HepG2 (cell line): ENCODE data around the gene RNASE8. TPM values are rescaled to one million over a fixed set of nuclear protein-coding genes. Genes with fewer than 3 reads are reported as not detected.

Experiments
- ARNT2 ChIP-seq: sonication (generic); formaldehyde crosslinking; IDR thresholded peaks from 2 replicates; pipeline ENCODE4 v1.8.0; 2022; ENCODE audit warnings: mild to moderate bottlenecking, low read depth, missing genetic modification reagents, moderate library complexity
- CBFB ChIP-seq: sonication (generic); formaldehyde crosslinking; IDR thresholded peaks from 2 replicates; pipeline ENCODE4 v1.4.0; 2020; ENCODE audit warnings: missing genetic modification reagents
- KDM5A ChIP-seq: fragments of 200-600 bp; sonication (generic); IDR thresholded peaks from 2 replicates; pipeline ENCODE4 v1.7.0; 2018; ENCODE audit warnings: antibody characterized with exemption, mild to moderate bottlenecking, low read length, borderline replicate concordance
- KDM6A ChIP-seq: IDR thresholded peaks from 2 replicates; pipeline ENCODE4 v1.6.1; 2016; ENCODE audit warnings: low read depth
- NAIF1 ChIP-seq: sonication (generic); formaldehyde crosslinking; IDR thresholded peaks from 2 replicates; pipeline ENCODE4 v1.5.0; 2020; ENCODE audit warnings: mild to moderate bottlenecking, missing genetic modification reagents, borderline replicate concordance
- POLR2G ChIP-seq: fragments of 200-400 bp; formaldehyde crosslinking; IDR thresholded peaks from 2 replicates; pipeline ENCODE4 v1.6.1; 2018; ENCODE audit warnings: mild to moderate bottlenecking, low read depth, low read length, moderate library complexity
- RFX3 ChIP-seq: IDR thresholded peaks from 2 replicates; pipeline ENCODE4 v1.6.1; 2016; ENCODE audit warnings: missing biosample characterization, missing genetic modification reagents
- SOX5 ChIP-seq: IDR thresholded peaks from 2 replicates; pipeline ENCODE4 v1.6.1; 2016; ENCODE audit warnings: borderline replicate concordance
- ZEB1 ChIP-seq: IDR thresholded peaks from 2 replicates; pipeline ENCODE4 v1.6.1; 2012; ENCODE audit warnings: mild to moderate bottlenecking, low read depth, inconsistent platforms; ENCODE audit not compliant: insufficient replicate concordance
- ZNF317 ChIP-seq: sonication (generic); formaldehyde crosslinking; IDR thresholded peaks from 2 replicates; pipeline ENCODE4 v1.5.0; 2020; ENCODE audit warnings: mild to moderate bottlenecking, missing genetic modification reagents
- ZNF343 ChIP-seq: sonication (generic); formaldehyde crosslinking; IDR thresholded peaks from 2 replicates; pipeline ENCODE4 v1.4.0; 2020; ENCODE audit warnings: mild to moderate bottlenecking, missing genetic modification reagents
- ZNF432 ChIP-seq: sonication (generic); formaldehyde crosslinking; IDR thresholded peaks from 2 replicates; pipeline ENCODE4 v1.5.0; 2020; ENCODE audit warnings: missing genetic modification reagents, mild to moderate bottlenecking, borderline replicate concordance
- ZNF460 ChIP-seq: sonication (generic); formaldehyde crosslinking; IDR thresholded peaks from 2 replicates; pipeline ENCODE4 v1.5.1; 2020; ENCODE audit warnings: missing genetic modification reagents, mild to moderate bottlenecking, borderline replicate concordance
- ZNF556 ChIP-seq: sonication (generic); formaldehyde crosslinking; IDR thresholded peaks from 2 replicates; pipeline ENCODE4 v1.4.0; 2020; ENCODE audit warnings: mild to moderate bottlenecking, missing genetic modification reagents, borderline replicate concordance
- ZNF570 ChIP-seq: sonication (generic); formaldehyde crosslinking; IDR thresholded peaks from 2 replicates; pipeline ENCODE4 v1.4.0; 2020; ENCODE audit warnings: mild to moderate bottlenecking, missing genetic modification reagents, borderline replicate concordance
- ZNF652 ChIP-seq: IDR thresholded peaks from 2 replicates; pipeline ENCODE4 v1.6.1; 2016; ENCODE audit warnings: low read depth, borderline replicate concordance
- ZNF737 ChIP-seq: sonication (generic); formaldehyde crosslinking; IDR thresholded peaks from 2 replicates; pipeline ENCODE4 v1.5.0; 2020; ENCODE audit warnings: missing genetic modification reagents, mild to moderate bottlenecking, borderline replicate concordance
- ZNF749 ChIP-seq: sonication (generic); formaldehyde crosslinking; IDR thresholded peaks from 2 replicates; pipeline ENCODE4 v1.8.0; 2022; ENCODE audit warnings: mild to moderate bottlenecking, missing genetic modification reagents, moderate library complexity, borderline replicate concordance
- polyA plus RNA-seq, 8 experiments: library from polyadenylated mRNA; depleted of rRNA in 3 of 8; stranded (reverse) in 7 of 8; unstranded in 1 of 8; fragments of >200 nt; fragmentation: Illumina TruSeq in 4 of 8; extraction: Trizol in 4 of 8; gene quantifications; 2 replicates each; pipeline versions ENCODE4 v1.2.1 to v1.2.3, GENCODE V29; 2011 to 2016; ENCODE audit warnings: low read depth in 4 of 8, missing spikeins in 1 of 8, mixed read lengths in 1 of 8; ENCODE audit not compliant: insufficient read depth in 1 of 8
- total RNA-seq, 5 experiments: library from RNA; depleted of rRNA; stranded (reverse); fragments of >200 nt; fragmentation: Illumina TruSeq; extraction: Trizol; gene quantifications; 2 replicates each; pipeline ENCODE4 v1.2.3, GENCODE V29; 2016; ENCODE audit warnings: low read depth in 1 of 5
- TF ChIP-seq, protein P1 (sequence below): IDR thresholded peaks from 2 replicates; pipeline ENCODE4 v1.6.1; 2016; ENCODE audit warnings: low read depth, control low read depth
- TF ChIP-seq, protein P2 (sequence below): IDR thresholded peaks from 2 replicates; pipeline ENCODE4 v1.6.1; 2016; ENCODE audit warnings: control low read depth
- TF ChIP-seq, protein P3 (sequence below): sonication (generic); formaldehyde crosslinking; IDR thresholded peaks from 2 replicates; pipeline ENCODE4 v1.4.0; 2020; ENCODE audit warnings: missing genetic modification reagents, borderline replicate concordance
- TF ChIP-seq, protein P4 (sequence below): sonication (generic); formaldehyde crosslinking; IDR thresholded peaks from 2 replicates; pipeline ENCODE4 v1.4.0; 2020; ENCODE audit warnings: mild to moderate bottlenecking, missing genetic modification reagents
- TF ChIP-seq, protein P5 (sequence below): sonication (generic); formaldehyde crosslinking; IDR thresholded peaks from 2 replicates; pipeline ENCODE4 v1.5.1; 2020; ENCODE audit warnings: mild to moderate bottlenecking, moderate library complexity, missing genetic modification reagents

The RNASE8 gene
- total and polyA plus RNA-seq, 2 of the 13 experiments (the other 11 are each of a cell fraction or from before 2014, with no cell fraction given) = not detected

DNA sequence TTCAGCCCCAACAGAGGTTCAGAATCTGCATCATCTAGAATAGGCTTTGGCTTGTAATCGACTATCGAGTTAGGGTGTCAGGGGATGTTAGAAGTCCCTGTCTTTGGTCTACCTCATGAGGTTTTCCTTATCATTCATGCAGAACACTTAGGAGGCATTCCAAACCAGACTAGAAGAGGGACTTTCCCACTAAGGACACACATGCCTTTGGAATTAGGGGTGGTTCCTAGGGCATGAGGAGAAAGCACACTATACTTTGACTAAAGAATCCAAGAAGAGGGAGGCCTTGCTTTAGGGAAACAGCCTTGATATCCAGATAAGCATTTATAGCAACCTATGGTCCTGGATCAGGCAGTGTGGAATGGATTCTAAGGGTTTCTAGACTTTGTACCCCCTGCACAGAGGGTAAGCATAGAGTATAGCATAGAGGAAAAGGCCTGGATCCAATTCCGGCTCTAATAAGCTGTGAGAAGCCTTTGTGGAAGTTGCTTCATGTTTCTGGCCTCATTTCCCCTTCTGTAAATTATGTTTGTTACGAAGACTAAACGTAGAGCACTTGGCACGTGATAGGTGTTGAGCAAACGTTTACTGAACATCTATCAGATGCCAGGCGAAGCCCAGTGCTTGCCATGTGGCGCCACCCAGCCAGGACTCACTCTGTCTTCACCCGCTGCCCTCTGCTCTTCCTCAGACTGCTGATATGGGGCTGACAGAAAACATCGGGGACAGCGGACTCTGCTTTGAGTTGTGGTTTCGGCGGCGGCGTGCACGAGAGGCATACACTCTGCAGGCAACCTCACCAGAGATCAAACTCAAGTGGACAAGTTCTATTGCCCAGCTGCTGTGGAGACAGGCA is 27.6 kb downstream of the RNASE8 start (continued):
- TF ChIP-seq KDM5A (no peak), RFX3 (CRISPR knock-in tag) (no peak), ZNF343 (CRISPR knock-in tag) (no peak), ZNF652 (CRISPR knock-in tag) (no peak), ARNT2 (CRISPR knock-in tag) (no peak), ZNF737 (CRISPR knock-in tag) (0 out of 2 replicates have a peak, but pooled peaks have one; percentile 18), CBFB (CRISPR knock-in tag) (no peak), NAIF1 (CRISPR knock-in tag) (no peak), POLR2G (peak; percentile 15; the same call in 1 of the 2 replicates), SOX5 (CRISPR knock-in tag) (no peak), ZNF749 (CRISPR knock-in tag) (no peak), KDM6A (CRISPR knock-in tag) (no peak), ZEB1 (no peak), ZNF570 (no peak), ZNF460 (CRISPR knock-in tag) (no peak), ZNF432 (no peak), ZNF317 (no peak), ZNF556 (CRISPR knock-in tag) (no peak)
- TF ChIP-seq, protein P1, sequence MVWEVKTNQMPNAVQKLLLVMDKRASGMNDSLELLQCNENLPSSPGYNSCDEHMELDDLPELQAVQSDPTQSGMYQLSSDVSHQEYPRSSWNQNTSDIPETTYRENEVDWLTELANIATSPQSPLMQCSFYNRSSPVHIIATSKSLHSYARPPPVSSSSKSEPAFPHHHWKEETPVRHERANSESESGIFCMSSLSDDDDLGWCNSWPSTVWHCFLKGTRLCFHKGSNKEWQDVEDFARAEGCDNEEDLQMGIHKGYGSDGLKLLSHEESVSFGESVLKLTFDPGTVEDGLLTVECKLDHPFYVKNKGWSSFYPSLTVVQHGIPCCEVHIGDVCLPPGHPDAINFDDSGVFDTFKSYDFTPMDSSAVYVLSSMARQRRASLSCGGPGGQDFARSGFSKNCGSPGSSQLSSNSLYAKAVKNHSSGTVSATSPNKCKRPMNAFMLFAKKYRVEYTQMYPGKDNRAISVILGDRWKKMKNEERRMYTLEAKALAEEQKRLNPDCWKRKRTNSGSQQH (CRISPR knock-in tag) = no peak
- TF ChIP-seq, protein P2, sequence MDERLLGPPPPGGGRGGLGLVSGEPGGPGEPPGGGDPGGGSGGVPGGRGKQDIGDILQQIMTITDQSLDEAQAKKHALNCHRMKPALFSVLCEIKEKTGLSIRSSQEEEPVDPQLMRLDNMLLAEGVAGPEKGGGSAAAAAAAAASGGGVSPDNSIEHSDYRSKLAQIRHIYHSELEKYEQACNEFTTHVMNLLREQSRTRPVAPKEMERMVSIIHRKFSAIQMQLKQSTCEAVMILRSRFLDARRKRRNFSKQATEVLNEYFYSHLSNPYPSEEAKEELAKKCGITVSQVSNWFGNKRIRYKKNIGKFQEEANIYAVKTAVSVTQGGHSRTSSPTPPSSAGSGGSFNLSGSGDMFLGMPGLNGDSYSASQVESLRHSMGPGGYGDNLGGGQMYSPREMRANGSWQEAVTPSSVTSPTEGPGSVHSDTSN (CRISPR knock-in tag) = no peak
- TF ChIP-seq, protein P3, sequence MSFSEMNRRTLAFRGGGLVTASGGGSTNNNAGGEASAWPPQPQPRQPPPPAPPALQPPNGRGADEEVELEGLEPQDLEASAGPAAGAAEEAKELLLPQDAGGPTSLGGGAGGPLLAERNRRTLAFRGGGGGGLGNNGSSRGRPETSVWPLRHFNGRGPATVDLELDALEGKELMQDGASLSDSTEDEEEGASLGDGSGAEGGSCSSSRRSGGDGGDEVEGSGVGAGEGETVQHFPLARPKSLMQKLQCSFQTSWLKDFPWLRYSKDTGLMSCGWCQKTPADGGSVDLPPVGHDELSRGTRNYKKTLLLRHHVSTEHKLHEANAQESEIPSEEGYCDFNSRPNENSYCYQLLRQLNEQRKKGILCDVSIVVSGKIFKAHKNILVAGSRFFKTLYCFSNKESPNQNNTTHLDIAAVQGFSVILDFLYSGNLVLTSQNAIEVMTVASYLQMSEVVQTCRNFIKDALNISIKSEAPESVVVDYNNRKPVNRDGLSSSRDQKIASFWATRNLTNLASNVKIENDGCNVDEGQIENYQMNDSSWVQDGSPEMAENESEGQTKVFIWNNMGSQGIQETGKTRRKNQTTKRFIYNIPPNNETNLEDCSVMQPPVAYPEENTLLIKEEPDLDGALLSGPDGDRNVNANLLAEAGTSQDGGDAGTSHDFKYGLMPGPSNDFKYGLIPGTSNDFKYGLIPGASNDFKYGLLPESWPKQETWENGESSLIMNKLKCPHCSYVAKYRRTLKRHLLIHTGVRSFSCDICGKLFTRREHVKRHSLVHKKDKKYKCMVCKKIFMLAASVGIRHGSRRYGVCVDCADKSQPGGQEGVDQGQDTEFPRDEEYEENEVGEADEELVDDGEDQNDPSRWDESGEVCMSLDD (CRISPR knock-in tag) = no peak
- TF ChIP-seq, protein P4, sequence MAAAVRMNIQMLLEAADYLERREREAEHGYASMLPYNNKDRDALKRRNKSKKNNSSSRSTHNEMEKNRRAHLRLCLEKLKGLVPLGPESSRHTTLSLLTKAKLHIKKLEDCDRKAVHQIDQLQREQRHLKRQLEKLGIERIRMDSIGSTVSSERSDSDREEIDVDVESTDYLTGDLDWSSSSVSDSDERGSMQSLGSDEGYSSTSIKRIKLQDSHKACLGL = no peak
- TF ChIP-seq, protein P5, sequence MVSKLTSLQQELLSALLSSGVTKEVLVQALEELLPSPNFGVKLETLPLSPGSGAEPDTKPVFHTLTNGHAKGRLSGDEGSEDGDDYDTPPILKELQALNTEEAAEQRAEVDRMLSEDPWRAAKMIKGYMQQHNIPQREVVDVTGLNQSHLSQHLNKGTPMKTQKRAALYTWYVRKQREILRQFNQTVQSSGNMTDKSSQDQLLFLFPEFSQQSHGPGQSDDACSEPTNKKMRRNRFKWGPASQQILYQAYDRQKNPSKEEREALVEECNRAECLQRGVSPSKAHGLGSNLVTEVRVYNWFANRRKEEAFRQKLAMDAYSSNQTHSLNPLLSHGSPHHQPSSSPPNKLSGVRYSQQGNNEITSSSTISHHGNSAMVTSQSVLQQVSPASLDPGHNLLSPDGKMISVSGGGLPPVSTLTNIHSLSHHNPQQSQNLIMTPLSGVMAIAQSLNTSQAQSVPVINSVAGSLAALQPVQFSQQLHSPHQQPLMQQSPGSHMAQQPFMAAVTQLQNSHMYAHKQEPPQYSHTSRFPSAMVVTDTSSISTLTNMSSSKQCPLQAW (CRISPR knock-in tag) = no peak
